HepG2 (cell line): ENCODE results near the gene SLC10A1. TPM values are rescaled to one million over a fixed set of nuclear protein-coding genes. Genes with fewer than 3 reads are reported as not detected.

Experiments used
- ARID5B ChIP-seq: IDR thresholded peaks from 2 replicates; pipeline ENCODE4 v1.4.0; 2020; ENCODE audit warnings: mild to moderate bottlenecking, missing genetic modification reagents
- BCL6 ChIP-seq: IDR thresholded peaks from 2 replicates; pipeline ENCODE4 v1.6.1; 2016; ENCODE audit warnings: missing genetic modification reagents, missing compliant biosample characterization
- FOXJ3 ChIP-seq: sonication (generic); formaldehyde crosslinking; IDR thresholded peaks from 2 replicates; pipeline ENCODE4 v1.4.0; 2020; ENCODE audit warnings: missing genetic modification reagents, mild to moderate bottlenecking, borderline replicate concordance
- HDAC6 ChIP-seq: fragments of 200-600 bp; sonication (generic); IDR thresholded peaks from 2 replicates; pipeline ENCODE4 v1.7.0; 2017; ENCODE audit warnings: mild to moderate bottlenecking, antibody characterized with exemption, low read length, low read depth
- HMG20B ChIP-seq: conservative IDR thresholded peaks from 2 replicates; pipeline ENCODE4 v1.6.1; 2016; ENCODE audit warnings: missing genetic modification reagents, missing compliant biosample characterization
- HNRNPL ChIP-seq: fragments of 200-400 bp; formaldehyde crosslinking; IDR thresholded peaks from 2 replicates; pipeline ENCODE4 v1.6.1; 2017; ENCODE audit warnings: mild to moderate bottlenecking, low read depth, low read length
- KDM4B ChIP-seq: sonication (generic); formaldehyde crosslinking; IDR thresholded peaks from 2 replicates; pipeline ENCODE4 v1.4.0; 2020; ENCODE audit warnings: missing genetic modification reagents
- MAFK ChIP-seq, 2 experiments: IDR thresholded peaks in 1 of 2; conservative IDR thresholded peaks in 1 of 2; 2 replicates each; pipeline ENCODE4 v1.6.1; 2011; ENCODE audit warnings: improper control_type of control experiment in 2 of 2, low read length in 2 of 2
- MED1 ChIP-seq: sonication (generic); formaldehyde crosslinking; IDR thresholded peaks from 2 replicates; pipeline ENCODE4 v1.4.0; 2020; ENCODE audit warnings: missing genetic modification reagents
- MLX ChIP-seq: IDR thresholded peaks from 2 replicates; pipeline ENCODE4 v1.6.1; 2016
- POLR2A ChIP-seq, 2 experiments: IDR thresholded peaks; 2 replicates each; pipeline ENCODE4 v1.6.1; 2011; ENCODE audit warnings: low read depth in 2 of 2, low read length in 2 of 2, mild to moderate bottlenecking in 1 of 2, moderate library complexity in 1 of 2; ENCODE audit not compliant: insufficient read depth in 1 of 2
- RBFOX2 ChIP-seq: fragments of 200-400 bp; formaldehyde crosslinking; IDR thresholded peaks from 2 replicates; pipeline ENCODE4 v1.6.1; 2017; ENCODE audit warnings: low read depth, mild to moderate bottlenecking, low read length
- TEF ChIP-seq: sonication (generic); formaldehyde crosslinking; IDR thresholded peaks from 2 replicates; pipeline ENCODE4 v1.5.0; 2020; ENCODE audit warnings: missing genetic modification reagents
- THYN1 ChIP-seq: sonication (generic); formaldehyde crosslinking; IDR thresholded peaks from 2 replicates; pipeline ENCODE4 v1.8.1; 2023; ENCODE audit warnings: low read depth, mild to moderate bottlenecking, moderate library complexity, missing genetic modification reagents, borderline replicate concordance
- USF2 ChIP-seq, 2 experiments: sonication (generic) in 1 of 2; formaldehyde crosslinking in 1 of 2; IDR thresholded peaks; 2 replicates each; pipeline versions ENCODE4 v1.5.1 to v1.6.1; 2011 to 2020; ENCODE audit warnings: borderline replicate concordance in 1 of 2, low read depth in 1 of 2, low read length in 1 of 2, mild to moderate bottlenecking in 1 of 2, missing genetic modification reagents in 1 of 2, moderate library complexity in 1 of 2
- ZBTB20 ChIP-seq: sonication (generic); formaldehyde crosslinking; IDR thresholded peaks from 2 replicates; pipeline ENCODE4 v1.8.1; 2023; ENCODE audit warnings: missing genetic modification reagents, low read depth, mild to moderate bottlenecking, borderline replicate concordance
- ZFY ChIP-seq: sonication (generic); formaldehyde crosslinking; IDR thresholded peaks from 2 replicates; pipeline ENCODE4 v1.4.0; 2020; ENCODE audit warnings: missing genetic modification reagents
- ZNF441 ChIP-seq: sonication (generic); formaldehyde crosslinking; IDR thresholded peaks from 2 replicates; pipeline ENCODE4 v1.7.0; 2021; ENCODE audit warnings: missing genetic modification reagents, borderline replicate concordance
- ZNF598 ChIP-seq: sonication (generic); formaldehyde crosslinking; IDR thresholded peaks from 2 replicates; pipeline ENCODE4 v1.5.1; 2020; ENCODE audit warnings: mild to moderate bottlenecking, missing genetic modification reagents, borderline replicate concordance
- polyA plus RNA-seq, 8 experiments: library from polyadenylated mRNA; depleted of rRNA in 3 of 8; stranded (reverse) in 7 of 8; unstranded in 1 of 8; fragments of >200 nt; fragmentation: Illumina TruSeq in 4 of 8; extraction: Trizol in 4 of 8; gene quantifications; 2 replicates each; pipeline versions ENCODE4 v1.2.1 to v1.2.3, GENCODE V29; 2011 to 2016; ENCODE audit warnings: low read depth in 4 of 8, missing spikeins in 1 of 8, mixed read lengths in 1 of 8; ENCODE audit not compliant: insufficient read depth in 1 of 8
- total RNA-seq, 5 experiments: library from RNA; depleted of rRNA; stranded (reverse); fragments of >200 nt; fragmentation: Illumina TruSeq; extraction: Trizol; gene quantifications; 2 replicates each; pipeline ENCODE4 v1.2.3, GENCODE V29; 2016; ENCODE audit warnings: low read depth in 1 of 5

The SLC10A1 gene
- total and polyA plus RNA-seq, 2 of the 13 experiments (the other 11 are each of a cell fraction or from before 2014, with no cell fraction given) = 0.17 TPM; not detected in 1

GRCh38 chr14:69808919-69809808 lies 12.1 kb upstream of the SLC10A1 start (continued):
- TF ChIP-seq ZNF598 (CRISPR knock-in tag) (no peak), POLR2A (IDR thresholded peaks at IDR 0.05; ENCODE audit: insufficient read depth in 1 of 2, low read depth in 2 of 2, low read length in 2 of 2) (peak in 1 of 2 experiments; percentile 61; a peak in 2 of 4 replicates), ZBTB20 (CRISPR knock-in tag) (peak; percentile 85; the same call in 1 of the 2 replicates), HDAC6 (no peak), ZNF441 (peak; percentile 51; the same call in 1 of the 2 replicates), TEF (no peak), ARID5B (CRISPR knock-in tag) (peak; percentile 94), HMG20B (CRISPR knock-in tag) (0 out of 2 replicates have a peak, but pooled peaks have one; percentile 9), USF2 (IDR thresholded peaks at IDR 0.05; ENCODE audit: low read depth, low read length) (no peak), USF2 (CRISPR knock-in tag; IDR thresholded peaks at IDR 0.05; ENCODE audit: borderline replicate concordance) (no peak), RBFOX2 (no peak), THYN1 (CRISPR knock-in tag) (no peak), MAFK (conservative IDR thresholded peaks at IDR 0.05 in 1 of 2, IDR thresholded peaks at IDR 0.05 in 1 of 2; ENCODE audit: low read length in 2 of 2) (peak; percentile 8 to 52; a peak in 3 of 4 replicates), MLX (CRISPR knock-in tag) (peak; percentile 67; the same call in 1 of the 2 replicates), MED1 (CRISPR knock-in tag) (peak; percentile 91), KDM4B (CRISPR knock-in tag) (no peak), HNRNPL (no peak), ZFY (CRISPR knock-in tag) (peak; percentile 39), BCL6 (CRISPR knock-in tag) (peak; percentile 81), FOXJ3 (CRISPR knock-in tag) (peak; percentile 88; the same call in 1 of the 2 replicates)
